Lung (tissue), 5 donors: ENCODE results near the gene BMP4. TPM values are rescaled to one million over a fixed set of nuclear protein-coding genes. Genes with fewer than 3 reads are reported as not detected.

Source experiments
- polyA plus RNA-seq, 2 donors: library from polyadenylated mRNA; stranded (reverse); fragments of 200-250 nt; gene quantifications; one replicate each; pipeline ENCODE4 v1.2.1, GENCODE V29; 2013
- small RNA-seq: library from RNA; depleted of rRNA; stranded (forward); fragments of <200 nt; gene quantifications from one replicate; pipeline ENCODE3, GENCODE V24; 2014; ENCODE audit warnings: low replicate concordance
- total RNA-seq, 2 donors: library from RNA; depleted of rRNA in 1 of 2; stranded (reverse); fragments of >200 nt in 1 of 2; gene quantifications; one replicate each; pipeline ENCODE4 v1.2.1, GENCODE V29; 2014 to 2021
- donor health status: Bipolar disorder and iron deficiency.
- donor health status: healthy.
- donor health status: DM: yes; HTN: yes; CAD: no.

Gene BMP4
- total and polyA plus RNA-seq, 4 donors, result 7.1 to 39.0 (median 11.9) TPM

Small RNA genes within 50 kb of the gene (small RNA-seq; reads per million reads assigned to genes)
- not detected for gene MIR5580
